GM19099 (cell line): ENCODE results near the gene ALOX12B.

ENCODE experiments used
- POLR2A ChIP-seq: IDR thresholded peaks from 3 replicates; pipeline ENCODE4 v1.6.1; 2011; ENCODE audit warnings: low read depth; ENCODE audit not compliant: insufficient read length; ENCODE audit errors: extremely low read depth

The ALOX12B gene

GRCh38 chr17:8087075-8087951 is at the start of gene ALOX12B:
ALOX12B (minus strand) TSS chr17:8087716; CDS start chr17:8087442, 274 bp downstream.
- TF ChIP-seq POLR2A: no peak

- no peak for TF ChIP-seq POLR2A
Observed at GRCh38 chr17:8133941-8134340, 46.4 kb upstream of the ALOX12B start.

GRCh38 chr17:8133399-8133798 is 45.9 kb upstream of the ALOX12B start:
- TF ChIP-seq POLR2A: no peak

- no peak for TF ChIP-seq POLR2A
Observed at GRCh38 chr17:8131844-8132441, 44.4 kb upstream of the ALOX12B start.

GRCh38 chr17:8128125-8128784 is 40.7 kb upstream of the ALOX12B start:
- no peak for TF ChIP-seq POLR2A

GRCh38 chr17:8126491-8127066 is 39.1 kb upstream of the ALOX12B start:
- peak; percentile 36 for TF ChIP-seq POLR2A

- no peak for TF ChIP-seq POLR2A
Observed at GRCh38 chr17:8125947-8126490, 38.5 kb upstream of the ALOX12B start.

GRCh38 chr17:8125154-8125946 is 37.8 kb upstream of the ALOX12B start:
- peak; percentile 34 for TF ChIP-seq POLR2A

GRCh38 chr17:8124350-8125153 is 37.0 kb upstream of the ALOX12B start:
- TF ChIP-seq POLR2A: no peak

GRCh38 chr17:8123695-8124349 is 36.3 kb upstream of the ALOX12B start, which contains the start of gene HES7:
HES7 (minus strand) TSS chr17:8124106; CDS start chr17:8124084, 22 bp downstream.
- no peak for TF ChIP-seq POLR2A

- TF ChIP-seq POLR2A: no peak
Observed at GRCh38 chr17:8122924-8123694, 35.6 kb upstream of the ALOX12B start.

- TF ChIP-seq POLR2A: no peak
Observed at GRCh38 chr17:8122422-8122923, 35.0 kb upstream of the ALOX12B start.
